GM12878 (cell line): ENCODE measurements around the gene TNRC6C. TPM values are rescaled to one million over a fixed set of nuclear protein-coding genes. Genes with fewer than 3 reads are reported as not detected.

Source experiments
- BACH1 ChIP-seq: fragments of 450-650 bp; IDR thresholded peaks from 2 replicates; pipeline ENCODE4 v1.6.1; 2017; ENCODE audit warnings: mild to moderate bottlenecking, borderline replicate concordance
- BCL11A ChIP-seq: IDR thresholded peaks from 2 replicates; pipeline ENCODE4 v1.6.1; 2011; ENCODE audit warnings: low read depth, low read length
- CREM ChIP-seq: IDR thresholded peaks from 2 replicates; pipeline ENCODE4 v1.6.1; 2014; ENCODE audit warnings: antibody characterized with exemption, low read depth
- HDGF ChIP-seq: fragments of 450-650 bp; IDR thresholded peaks from 2 replicates; pipeline ENCODE4 v1.6.1; 2016; ENCODE audit warnings: antibody characterized with exemption
- MYC ChIP-seq: IDR thresholded peaks from 2 replicates; pipeline ENCODE4 v1.6.1; 2011; ENCODE audit warnings: mild to moderate bottlenecking, low read length, moderate library complexity, inconsistent platforms; ENCODE audit not compliant: insufficient read depth, insufficient replicate concordance, insufficient read length, severe bottlenecking
- SREBF1 ChIP-seq: IDR thresholded peaks from 2 replicates; pipeline ENCODE4 v1.6.1; 2012; ENCODE audit warnings: mild to moderate bottlenecking, low read length
- YBX1 ChIP-seq: fragments of 450-650 bp; IDR thresholded peaks from 2 replicates; pipeline ENCODE4 v1.6.1; 2016; ENCODE audit warnings: antibody characterized with exemption
- ZBTB33 ChIP-seq: fragments of 450-650 bp; IDR thresholded peaks from 2 replicates; pipeline ENCODE4 v1.6.1; 2017; ENCODE audit warnings: mild to moderate bottlenecking
- polyA plus RNA-seq, 11 experiments: library from polyadenylated mRNA; depleted of rRNA in 4 of 11; unstranded in 6 of 11; stranded (reverse) in 5 of 11; fragments of >200 nt; fragmentation: Nextera tagmentation in 4 of 11; fragmentation: Illumina TruSeq in 1 of 11; extraction: Ambion mirVana in 4 of 11; extraction: Trizol in 1 of 11; gene quantifications; 1 replicate in 1 of 11; 2 replicates in 10 of 11; pipeline versions ENCODE4 v1.2.1 to v1.2.3, GENCODE V29; 2011 to 2016; ENCODE audit warnings: inconsistent platforms in 2 of 11, missing spikeins in 2 of 11, low read depth in 1 of 11
- total RNA-seq, 4 experiments: library from RNA; depleted of rRNA in 3 of 4; stranded (reverse); fragments of >200 nt in 3 of 4; fragmentation: Illumina TruSeq in 1 of 4; extraction: Trizol in 1 of 4; gene quantifications; 2 replicates each; pipeline versions ENCODE4 v1.2.1 to v1.2.3, GENCODE V29; 2013 to 2021
- TF ChIP-seq, protein P1 (sequence below): IDR thresholded peaks from 2 replicates; pipeline ENCODE4 v1.6.1; 2012; ENCODE audit warnings: low read depth, low read length, improper control_type of control experiment
- TF ChIP-seq, protein P2 (sequence below): IDR thresholded peaks from 2 replicates; pipeline ENCODE4 v1.6.1; 2012; ENCODE audit warnings: low read depth, low read length, improper control_type of control experiment

The TNRC6C gene
- total and polyA plus RNA-seq, 10 of the 15 experiments (the other 5 are each of a cell fraction or from before 2014, with no cell fraction given) = 0.40 to 6.1 (median 0.96) TPM

DNA sequence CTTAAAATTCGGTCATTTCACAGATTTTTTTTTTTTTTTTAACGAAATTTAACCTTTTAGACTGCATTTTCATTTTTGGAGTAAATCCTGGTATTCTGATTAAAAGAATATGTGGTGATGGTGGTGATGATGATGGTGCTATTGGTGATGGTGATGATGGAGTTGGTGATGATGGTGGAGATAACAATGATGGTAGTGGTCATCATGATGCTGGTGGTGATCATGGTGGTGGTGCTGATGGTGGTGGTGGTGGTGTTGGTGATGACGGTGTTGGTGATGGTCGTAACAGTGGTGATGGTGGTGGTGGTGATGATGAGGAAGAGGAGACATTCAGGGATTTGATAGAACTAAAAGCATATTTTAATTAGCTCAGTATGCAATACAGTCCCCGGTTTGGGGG lies 84.0 kb downstream of the TNRC6C start (continued):
- TF ChIP-seq ZBTB33 = no peak
- no peak for TF ChIP-seq HDGF
- no peak for TF ChIP-seq BCL11A
- TF ChIP-seq CREM = no peak
- no peak for TF ChIP-seq BACH1
- no peak for TF ChIP-seq YBX1
- TF ChIP-seq, protein P1, sequence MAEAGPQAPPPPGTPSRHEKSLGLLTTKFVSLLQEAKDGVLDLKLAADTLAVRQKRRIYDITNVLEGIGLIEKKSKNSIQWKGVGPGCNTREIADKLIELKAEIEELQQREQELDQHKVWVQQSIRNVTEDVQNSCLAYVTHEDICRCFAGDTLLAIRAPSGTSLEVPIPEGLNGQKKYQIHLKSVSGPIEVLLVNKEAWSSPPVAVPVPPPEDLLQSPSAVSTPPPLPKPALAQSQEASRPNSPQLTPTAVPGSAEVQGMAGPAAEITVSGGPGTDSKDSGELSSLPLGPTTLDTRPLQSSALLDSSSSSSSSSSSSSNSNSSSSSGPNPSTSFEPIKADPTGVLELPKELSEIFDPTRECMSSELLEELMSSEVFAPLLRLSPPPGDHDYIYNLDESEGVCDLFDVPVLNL = no peak
- no peak for TF ChIP-seq MYC
- TF ChIP-seq, protein P2, sequence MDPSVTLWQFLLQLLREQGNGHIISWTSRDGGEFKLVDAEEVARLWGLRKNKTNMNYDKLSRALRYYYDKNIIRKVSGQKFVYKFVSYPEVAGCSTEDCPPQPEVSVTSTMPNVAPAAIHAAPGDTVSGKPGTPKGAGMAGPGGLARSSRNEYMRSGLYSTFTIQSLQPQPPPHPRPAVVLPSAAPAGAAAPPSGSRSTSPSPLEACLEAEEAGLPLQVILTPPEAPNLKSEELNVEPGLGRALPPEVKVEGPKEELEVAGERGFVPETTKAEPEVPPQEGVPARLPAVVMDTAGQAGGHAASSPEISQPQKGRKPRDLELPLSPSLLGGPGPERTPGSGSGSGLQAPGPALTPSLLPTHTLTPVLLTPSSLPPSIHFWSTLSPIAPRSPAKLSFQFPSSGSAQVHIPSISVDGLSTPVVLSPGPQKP = no peak
- TF ChIP-seq SREBF1 = no peak
